Keratinocyte (primary cell): ENCODE measurements around the gene CDKN3. TPM values are rescaled to one million over a fixed set of nuclear protein-coding genes. Genes with fewer than 3 reads are reported as not detected.

Source experiments
- DNase-seq: peaks from one replicate; pipeline ENCODE4 v3.0.0-alpha.2; 2011; ENCODE audit warnings: low read depth, missing footprints, low spot score
- FAIRE-seq: peaks from 2 replicates; lab custom pipeline; 2011; peaks lifted over from hg19 to GRCh38; lab: Jason Lieb, UNC
- H2AFZ ChIP-seq: 2 replicates; pipeline ENCODE4 v1.6.0; 2012; ENCODE audit warnings: low read length, control low read depth, inconsistent platforms; ENCODE audit not compliant: control insufficient read depth
- H3K27ac ChIP-seq: 2 replicates; pipeline ENCODE4 v1.5.1; 2011; ENCODE audit warnings: low read length; ENCODE audit not compliant: control insufficient read depth, insufficient read depth
- H3K27me3 ChIP-seq: 3 replicates; pipeline ENCODE4 v1.6.0; 2011; ENCODE audit warnings: low read length; ENCODE audit not compliant: control insufficient read depth, insufficient read depth; ENCODE audit errors: extremely low read depth
- H3K36me3 ChIP-seq, 2 experiments: 2 replicates in 1 of 2; 3 replicates in 1 of 2; pipeline ENCODE4 v1.5.1; 2011; ENCODE audit warnings: low read length in 2 of 2, mild to moderate bottlenecking in 1 of 2; ENCODE audit not compliant: control insufficient read depth in 2 of 2, insufficient read depth in 2 of 2; ENCODE audit errors: extremely low read depth in 1 of 2
- H3K4me1 ChIP-seq: 3 replicates; pipeline ENCODE4 v1.5.1; 2011; ENCODE audit warnings: low read length; ENCODE audit not compliant: control insufficient read depth, insufficient read depth; ENCODE audit errors: extremely low read depth
- H3K4me2 ChIP-seq: 3 replicates; pipeline ENCODE4 v1.6.0; 2011; ENCODE audit warnings: low read depth, low read length; ENCODE audit not compliant: control insufficient read depth, insufficient read depth; ENCODE audit errors: extremely low read depth
- H3K4me3 ChIP-seq, 3 experiments: fragments of 200-600 bp in 1 of 3; sonication (generic) in 1 of 3; 2 replicates in 2 of 3; 3 replicates in 1 of 3; pipeline ENCODE4 v1.5.1; 2011 to 2016; ENCODE audit warnings: low read length in 3 of 3, mild to moderate bottlenecking in 3 of 3, control low read depth in 2 of 3, inconsistent platforms in 1 of 3, low read depth in 1 of 3, mixed read lengths in 1 of 3, mixed run types in 1 of 3, moderate library complexity in 1 of 3; ENCODE audit not compliant: control insufficient read depth in 2 of 3, insufficient read depth in 2 of 3; ENCODE audit errors: extremely low read depth in 1 of 3
- H3K79me2 ChIP-seq: 2 replicates; pipeline ENCODE4 v1.6.0; 2012; ENCODE audit warnings: low read length; ENCODE audit not compliant: control insufficient read depth, insufficient read depth
- H3K9ac ChIP-seq: 3 replicates; pipeline ENCODE4 v1.6.0; 2011; ENCODE audit warnings: low read length; ENCODE audit not compliant: control insufficient read depth, insufficient read depth; ENCODE audit errors: extremely low read depth
- H3K9me1 ChIP-seq: 3 replicates; pipeline ENCODE4 v1.6.0; 2011; ENCODE audit warnings: low read length; ENCODE audit not compliant: control insufficient read depth, insufficient read depth; ENCODE audit errors: extremely low read depth
- H3K9me3 ChIP-seq: 2 replicates; pipeline ENCODE4 v1.5.1; 2012; ENCODE audit warnings: low read depth, low read length; ENCODE audit not compliant: control insufficient read depth
- H4K20me1 ChIP-seq: 3 replicates; pipeline ENCODE4 v1.6.0; 2011; ENCODE audit warnings: low read length; ENCODE audit not compliant: control insufficient read depth, insufficient read depth; ENCODE audit errors: extremely low read depth
- EZH2 ChIP-seq: IDR thresholded peaks from one replicate; pipeline ENCODE4 v1.6.1; 2012; ENCODE audit warnings: inconsistent platforms, mild to moderate bottlenecking, low read length, moderate library complexity
- dilution Hi-C: fragments of 300-500 bp; cut with MboI; formaldehyde crosslinking; loops from one replicate; pipeline ENCODE4 v1.7.0; 2020; ENCODE audit warnings: low sequenced_read_pairs; ENCODE audit not compliant: extremely low pct_ligation_motif_present
- polyA plus RNA-seq, 5 experiments: library from polyadenylated mRNA; depleted of rRNA in 3 of 5; stranded (reverse) in 3 of 5; stranded (forward) in 1 of 5; unstranded in 1 of 5; fragments of >200 nt; gene quantifications; 1 replicate in 1 of 5; 2 replicates in 3 of 5; 3 replicates in 1 of 5; pipeline versions ENCODE4 v1.2.1 to v1.2.3, GENCODE V29; 2011 to 2012; ENCODE audit warnings: missing spikeins in 2 of 5, low read depth in 1 of 5, low replicate concordance in 1 of 5
- TF ChIP-seq, protein P1 (sequence below), 3 experiments: IDR thresholded peaks in 1 of 3; conservative IDR thresholded peaks in 1 of 3; optimal IDR thresholded peaks in 1 of 3; 2 replicates in 2 of 3; 3 replicates in 1 of 3; pipeline versions ENCODE3 to v1.5.1; 2011; ENCODE audit warnings: low read length in 3 of 3, mild to moderate bottlenecking in 3 of 3, moderate library complexity in 2 of 3, control low read depth in 1 of 3, inconsistent platforms in 1 of 3; ENCODE audit not compliant: insufficient read depth in 2 of 3; ENCODE audit errors: extremely low read depth in 1 of 3

The CDKN3 gene
- polyA plus RNA-seq, 1 donor (not counting 4 experiments of a cell fraction or from before 2014, with no cell fraction given): 51.6 TPM

DNA sequence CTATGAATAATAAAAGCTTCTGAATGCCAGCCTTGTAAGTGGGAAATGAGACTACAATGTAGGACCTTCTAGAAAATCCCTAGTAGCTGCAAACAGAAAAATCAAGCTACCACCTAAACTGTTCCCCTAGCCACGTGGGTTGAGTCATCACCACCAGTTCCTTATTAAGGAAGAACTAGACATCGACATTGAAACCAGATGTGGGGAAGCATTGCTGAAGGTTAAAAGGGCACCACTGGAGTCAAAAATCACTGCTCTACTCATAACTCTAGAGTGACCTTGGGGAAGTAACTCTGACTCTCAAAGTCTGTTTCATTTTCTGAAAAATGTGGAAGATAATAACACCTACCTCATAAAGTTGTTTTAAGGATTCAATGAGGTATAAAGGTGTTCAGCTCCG, 53.7 kb downstream of the CDKN3 start:
- no peaks in the 10 kb centered on the region for H3K79me2 ChIP-seq
- H3K9me1 ChIP-seq: no peaks in the 10 kb centered on the region
- no peaks in the 10 kb centered on the region for H3K36me3 ChIP-seq
- no peaks in the 10 kb centered on the region for H3K9me3 ChIP-seq
- H3K4me2 ChIP-seq: no peak overlapping the region
- H3K27me3 ChIP-seq: no peaks in the 10 kb centered on the region
- TF ChIP-seq, protein P1, sequence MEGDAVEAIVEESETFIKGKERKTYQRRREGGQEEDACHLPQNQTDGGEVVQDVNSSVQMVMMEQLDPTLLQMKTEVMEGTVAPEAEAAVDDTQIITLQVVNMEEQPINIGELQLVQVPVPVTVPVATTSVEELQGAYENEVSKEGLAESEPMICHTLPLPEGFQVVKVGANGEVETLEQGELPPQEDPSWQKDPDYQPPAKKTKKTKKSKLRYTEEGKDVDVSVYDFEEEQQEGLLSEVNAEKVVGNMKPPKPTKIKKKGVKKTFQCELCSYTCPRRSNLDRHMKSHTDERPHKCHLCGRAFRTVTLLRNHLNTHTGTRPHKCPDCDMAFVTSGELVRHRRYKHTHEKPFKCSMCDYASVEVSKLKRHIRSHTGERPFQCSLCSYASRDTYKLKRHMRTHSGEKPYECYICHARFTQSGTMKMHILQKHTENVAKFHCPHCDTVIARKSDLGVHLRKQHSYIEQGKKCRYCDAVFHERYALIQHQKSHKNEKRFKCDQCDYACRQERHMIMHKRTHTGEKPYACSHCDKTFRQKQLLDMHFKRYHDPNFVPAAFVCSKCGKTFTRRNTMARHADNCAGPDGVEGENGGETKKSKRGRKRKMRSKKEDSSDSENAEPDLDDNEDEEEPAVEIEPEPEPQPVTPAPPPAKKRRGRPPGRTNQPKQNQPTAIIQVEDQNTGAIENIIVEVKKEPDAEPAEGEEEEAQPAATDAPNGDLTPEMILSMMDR (optimal IDR thresholded peaks at IDR 0.05 in 1 of 3, IDR thresholded peaks at IDR 0.05 in 1 of 3, conservative IDR thresholded peaks at IDR 0.05 in 1 of 3; ENCODE audit: extremely low read depth in 1 of 3, insufficient read depth in 2 of 3, low read length in 3 of 3): no peak
- TF ChIP-seq EZH2: no peak
- no peak overlapping the region for H3K9ac ChIP-seq
- dilution Hi-C loops: no loop called here
- no peak overlapping the region for H2AFZ ChIP-seq
- DNase-seq (no peak), FAIRE-seq (no peak)
- H3K4me1 ChIP-seq: peaks cover 26% of the 10 kb centered on the region
- H3K4me3 ChIP-seq: no peak overlapping the region
- no peak overlapping the region for H3K27ac ChIP-seq
- H4K20me1 ChIP-seq: no peaks in the 10 kb centered on the region

DNA sequence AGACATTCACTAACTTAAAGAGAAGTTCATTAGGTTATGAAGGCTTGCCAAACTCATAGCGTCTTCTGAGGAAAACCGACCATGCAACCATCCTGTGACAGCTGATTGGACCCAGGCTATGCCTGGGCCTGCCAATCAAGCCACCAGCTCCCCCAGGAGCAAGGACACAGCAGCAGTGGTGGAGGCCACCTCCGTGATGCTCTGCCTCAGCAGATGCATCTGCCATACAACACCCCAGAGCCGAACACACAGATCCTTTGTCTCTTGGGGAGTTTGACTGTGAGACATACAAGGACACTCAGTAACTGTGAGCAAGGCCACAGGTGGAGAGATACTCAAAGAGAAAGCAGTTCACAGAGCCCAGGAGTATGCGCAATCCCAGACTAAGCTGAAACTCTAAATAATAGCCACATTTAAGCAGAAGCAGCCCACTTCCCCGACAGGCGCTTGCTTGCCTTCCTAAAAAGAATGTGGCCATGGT, 54.4 kb downstream of the CDKN3 start:
- H3K36me3 ChIP-seq: no peaks in the 10 kb centered on the region
- DNase-seq (no peak), FAIRE-seq (no peak)
- TF ChIP-seq, protein P1 (optimal IDR thresholded peaks at IDR 0.05 in 1 of 3, IDR thresholded peaks at IDR 0.05 in 1 of 3, conservative IDR thresholded peaks at IDR 0.05 in 1 of 3; ENCODE audit: extremely low read depth in 1 of 3, insufficient read depth in 2 of 3, low read length in 3 of 3): no peak
- no peak for TF ChIP-seq EZH2
- no peak overlapping the region for H2AFZ ChIP-seq
- dilution Hi-C loops: no loop called here
- no peak overlapping the region for H3K27ac ChIP-seq
- no peaks in the 10 kb centered on the region for H3K9me3 ChIP-seq
- H3K4me2 ChIP-seq: no peak overlapping the region
- no peaks in the 10 kb centered on the region for H4K20me1 ChIP-seq
- no peaks in the 10 kb centered on the region for H3K27me3 ChIP-seq
- H3K79me2 ChIP-seq: no peaks in the 10 kb centered on the region
- no peak overlapping the region for H3K4me3 ChIP-seq
- no peak overlapping the region for H3K9ac ChIP-seq
- H3K4me1 ChIP-seq: peaks cover 20% of the 10 kb centered on the region
- no peaks in the 10 kb centered on the region for H3K9me1 ChIP-seq
